ENCODE measurements around the gene SRD5A2. TPM values are rescaled to one million over a fixed set of nuclear protein-coding genes. Genes with fewer than 3 reads are reported as not detected.
"Not testable (repeated sequence)": the region's sequence is repeated elsewhere in the genome, so short reads cannot be mapped to it uniquely, and the experiment has no call there.

The SRD5A2 gene
- total RNA-seq, 1 donor from 2014 or later = not detected

- Mint-ChIP-seq H3K4me1 (ENCODE audit: low read depth, unreplicated experiment) (no peaks in the 10 kb centered on the region), H3K36me3 (ENCODE audit: unreplicated experiment) (no peaks in the 10 kb centered on the region), H3K9me3 (ENCODE audit: unreplicated experiment) (no peaks in the 10 kb centered on the region), H3K27ac (ENCODE audit: unreplicated experiment) (no peak overlapping the region), H3K27me3 (ENCODE audit: unreplicated experiment) (no peaks in the 10 kb centered on the region), H3K4me3 (ENCODE audit: unreplicated experiment) (no peak overlapping the region)
- no peak for TF ChIP-seq CTCF (IDR thresholded peaks at IDR 0.05; ENCODE audit: partially characterized antibody, unreplicated experiment)
- DNase-seq = no peak
Measured at GRCh38 chr2:31505111-31505510, 75.6 kb downstream of the SRD5A2 start.

- Mint-ChIP-seq H3K4me3 (ENCODE audit: unreplicated experiment) (no peak overlapping the region), H3K27me3 (ENCODE audit: unreplicated experiment) (no peaks in the 10 kb centered on the region), H3K9me3 (ENCODE audit: unreplicated experiment) (no peaks in the 10 kb centered on the region), H3K36me3 (ENCODE audit: unreplicated experiment) (no peaks in the 10 kb centered on the region), H3K27ac (ENCODE audit: unreplicated experiment) (no peak overlapping the region), H3K4me1 (ENCODE audit: low read depth, unreplicated experiment) (no peaks in the 10 kb centered on the region)
- no peak for DNase-seq
- TF ChIP-seq CTCF (IDR thresholded peaks at IDR 0.05; ENCODE audit: partially characterized antibody, unreplicated experiment) = no peak
Measured at GRCh38 chr2:31504311-31504710, 76.4 kb downstream of the SRD5A2 start.

GRCh38 chr2:31496451-31496874 lies 84.3 kb downstream of the SRD5A2 start:
- H3K27me3 Mint-ChIP-seq (ENCODE audit: unreplicated experiment); H3K4me1 Mint-ChIP-seq (ENCODE audit: low read depth, unreplicated experiment); H3K36me3 Mint-ChIP-seq (ENCODE audit: unreplicated experiment); H3K9me3 Mint-ChIP-seq (ENCODE audit: unreplicated experiment): not testable (repeated sequence)
- H3K27ac Mint-ChIP-seq (ENCODE audit: unreplicated experiment) = peak overlapping the region; percentile 77
- peak; percentile 61 for DNase-seq
- H3K4me3 Mint-ChIP-seq (ENCODE audit: unreplicated experiment) = peak overlapping the region; percentile 90

GRCh38 chr2:31489339-31489738 lies 91.4 kb downstream of the SRD5A2 start:
- H3K4me3 Mint-ChIP-seq (ENCODE audit: unreplicated experiment); H3K27ac Mint-ChIP-seq (ENCODE audit: unreplicated experiment); H3K4me1 Mint-ChIP-seq (ENCODE audit: low read depth, unreplicated experiment); H3K9me3 Mint-ChIP-seq (ENCODE audit: unreplicated experiment); H3K36me3 Mint-ChIP-seq (ENCODE audit: unreplicated experiment); H3K27me3 Mint-ChIP-seq (ENCODE audit: unreplicated experiment): not testable (repeated sequence)
- DNase-seq = peak; percentile 60

GRCh38 chr2:31483246-31483645 lies 97.5 kb downstream of the SRD5A2 start:
- Mint-ChIP-seq H3K4me3 (ENCODE audit: unreplicated experiment) (no peak overlapping the region), H3K27me3 (ENCODE audit: unreplicated experiment) (no peaks in the 10 kb centered on the region), H3K36me3 (ENCODE audit: unreplicated experiment) (no peaks in the 10 kb centered on the region), H3K9me3 (ENCODE audit: unreplicated experiment) (no peaks in the 10 kb centered on the region), H3K4me1 (ENCODE audit: low read depth, unreplicated experiment) (no peaks in the 10 kb centered on the region), H3K27ac (ENCODE audit: unreplicated experiment) (no peak overlapping the region)
- no peak for DNase-seq
- TF ChIP-seq CTCF (IDR thresholded peaks at IDR 0.05; ENCODE audit: partially characterized antibody, unreplicated experiment) = no peak

GRCh38 chr2:31476511-31477180 lies 104.1 kb downstream of the SRD5A2 start:
- H3K27me3 Mint-ChIP-seq (ENCODE audit: unreplicated experiment) = no peaks in the 10 kb centered on the region
- no peaks in the 10 kb centered on the region for H3K36me3 Mint-ChIP-seq (ENCODE audit: unreplicated experiment)

More at GRCh38 chr2:31476511-31477180, 104.1 kb downstream of the SRD5A2 start:
- no peaks in the 10 kb centered on the region for H3K4me1 Mint-ChIP-seq (ENCODE audit: low read depth, unreplicated experiment)
- H3K4me3 Mint-ChIP-seq (ENCODE audit: unreplicated experiment) = no peak overlapping the region
- TF ChIP-seq CTCF (IDR thresholded peaks at IDR 0.05; ENCODE audit: partially characterized antibody, unreplicated experiment) = no peak
- no peak overlapping the region for H3K27ac Mint-ChIP-seq (ENCODE audit: unreplicated experiment)
- H3K9me3 Mint-ChIP-seq (ENCODE audit: unreplicated experiment) = no peaks in the 10 kb centered on the region
- no peak for DNase-seq

All from glutamatergic neuron (in vitro differentiated cells).